AG10803 (cell line): Measurements from ENCODE around the gene GAGE1.
"Not testable (repeated sequence)": the region's sequence is repeated elsewhere in the genome, so short reads cannot be mapped to it uniquely, and the experiment has no call there.

Experiments used
- DNase-seq: peaks from one replicate; pipeline ENCODE4 v3.0.0; 2010; ENCODE audit warnings: low read depth
- H3K4me3 ChIP-seq: 2 replicates; pipeline ENCODE4 v1.5.1; 2011; ENCODE audit warnings: mild to moderate bottlenecking, low read length, control low read depth
- CTCF ChIP-seq: conservative IDR thresholded peaks from 2 replicates; pipeline ENCODE4 v1.5.1; 2011; ENCODE audit warnings: mild to moderate bottlenecking, low read length, control low read depth, inconsistent platforms

GAGE1 gene

GRCh38 chrX:49598720-49599119 is at the start of gene GAGE1:
Gene GAGE1, plus strand, starts transcription at chrX:49599020. Its CDS starts 1,155 bp downstream, at chrX:49600175.
- H3K4me3 ChIP-seq = not testable (repeated sequence)

GRCh38 chrX:49550989-49551388 is 47.8 kb upstream of the GAGE1 start, which contains the start of gene GAGE12E:
Gene GAGE12E, plus strand, starts transcription at chrX:49551289. Its CDS starts 1,155 bp downstream, at chrX:49552444.
- H3K4me3 ChIP-seq, DNase-seq: not testable (repeated sequence)

More at GRCh38 chrX:49598720-49599119, at the start of gene GAGE1:
- not testable (repeated sequence) for DNase-seq

- DNase-seq = not testable (repeated sequence)
Measured at GRCh38 chrX:49560542-49560941, 38.3 kb upstream of the GAGE1 start, which contains the start of gene GAGE12F. Gene GAGE12F, plus strand, starts transcription at chrX:49560842. Its CDS starts 1,155 bp downstream, at chrX:49561997.

GRCh38 chrX:49568728-49569127 is 30.1 kb upstream of the GAGE1 start:
- H3K4me3 ChIP-seq, DNase-seq: not testable (repeated sequence)

More at GRCh38 chrX:49560542-49560941, 38.3 kb upstream of the GAGE1 start, which contains the start of gene GAGE12F:
- not testable (repeated sequence) for H3K4me3 ChIP-seq

GRCh38 chrX:49569152-49569551 is 29.7 kb upstream of the GAGE1 start:
- not testable (repeated sequence) for DNase-seq, H3K4me3 ChIP-seq

GRCh38 chrX:49570100-49570499 is 28.7 kb upstream of the GAGE1 start, which contains the start of gene GAGE12G:
Gene GAGE12G, plus strand, starts transcription at chrX:49570400. Its CDS starts 1,155 bp downstream, at chrX:49571555.
- H3K4me3 ChIP-seq, DNase-seq: not testable (repeated sequence)

- H3K4me3 ChIP-seq, DNase-seq: not testable (repeated sequence)
Measured at GRCh38 chrX:49579649-49580048, 19.2 kb upstream of the GAGE1 start, which contains the start of gene GAGE12H. Gene GAGE12H, plus strand, starts transcription at chrX:49579949. Its CDS starts 1,155 bp downstream, at chrX:49581104.

GRCh38 chrX:49589196-49589595 is 9.6 kb upstream of the GAGE1 start, which contains the start of gene GAGE2A:
Gene GAGE2A, plus strand, starts transcription at chrX:49589496. Its CDS starts 1,155 bp downstream, at chrX:49590651.
- H3K4me3 ChIP-seq, DNase-seq: not testable (repeated sequence)

- not testable (repeated sequence) for H3K4me3 ChIP-seq, DNase-seq
Measured at GRCh38 chrX:49589769-49590478, 8.9 kb upstream of the GAGE1 start.

GRCh38 chrX:49590488-49590887 is 8.3 kb upstream of the GAGE1 start:
- not testable (repeated sequence) for H3K4me3 ChIP-seq, DNase-seq

- TF ChIP-seq CTCF = no peak
- DNase-seq = no peak
- no peak overlapping the region for H3K4me3 ChIP-seq
Measured at GRCh38 chrX:49610718-49611310, 12.0 kb downstream of the GAGE1 start.

GRCh38 chrX:49618574-49618973 is 19.8 kb downstream of the GAGE1 start:
- no peak for DNase-seq
- no peak overlapping the region for H3K4me3 ChIP-seq
- no peak for TF ChIP-seq CTCF
